Measurements from ENCODE around the gene TEX51.

TEX51 gene

GRCh38 chr2:126898636-126899035, at the start of gene TEX51:
TEX51 (plus strand) TSS chr2:126898890; CDS start chr2:126898919, 29 bp downstream.
- DNase-seq (ENCODE audit: low read depth in 2 of 2): no peak

- no peak for DNase-seq (ENCODE audit: low read depth in 2 of 2)
Measured at GRCh38 chr2:126849054-126849453, 49.6 kb upstream of the TEX51 start.

- no peak for DNase-seq (ENCODE audit: low read depth in 2 of 2)
Measured at GRCh38 chr2:126849486-126849885, 49.2 kb upstream of the TEX51 start.

- no peak for DNase-seq (ENCODE audit: low read depth in 2 of 2)
Measured at GRCh38 chr2:126849991-126850535, 48.6 kb upstream of the TEX51 start.

- DNase-seq (ENCODE audit: low read depth in 2 of 2): no peak
Measured at GRCh38 chr2:126850940-126851339, 47.8 kb upstream of the TEX51 start.

GRCh38 chr2:126851756-126852155, 46.9 kb upstream of the TEX51 start:
- no peak for DNase-seq (ENCODE audit: low read depth in 2 of 2)

- no peak for DNase-seq (ENCODE audit: low read depth in 2 of 2)
Measured at GRCh38 chr2:126852361-126852760, 46.3 kb upstream of the TEX51 start.

- DNase-seq (ENCODE audit: low read depth in 2 of 2): no peak
Measured at GRCh38 chr2:126855606-126856005, 43.1 kb upstream of the TEX51 start.

- no peak for DNase-seq (ENCODE audit: low read depth in 2 of 2)
Measured at GRCh38 chr2:126856403-126856802, 42.3 kb upstream of the TEX51 start.

GRCh38 chr2:126857502-126857901, 41.2 kb upstream of the TEX51 start:
- DNase-seq (ENCODE audit: low read depth in 2 of 2): no peak

- no peak for DNase-seq (ENCODE audit: low read depth in 2 of 2)
Measured at GRCh38 chr2:126858013-126858412, 40.7 kb upstream of the TEX51 start.

GRCh38 chr2:126858436-126858835, 40.3 kb upstream of the TEX51 start:
- DNase-seq (ENCODE audit: low read depth in 2 of 2): no peak

- DNase-seq (ENCODE audit: low read depth in 2 of 2): no peak
Measured at GRCh38 chr2:126858991-126859390, 39.7 kb upstream of the TEX51 start.

GRCh38 chr2:126859631-126860030, 39.1 kb upstream of the TEX51 start:
- no peak for DNase-seq (ENCODE audit: low read depth in 2 of 2)

- DNase-seq (ENCODE audit: low read depth in 2 of 2): no peak
Measured at GRCh38 chr2:126860385-126860784, 38.3 kb upstream of the TEX51 start.

- DNase-seq (ENCODE audit: low read depth in 2 of 2): no peak
Measured at GRCh38 chr2:126862730-126863129, 36.0 kb upstream of the TEX51 start.

- DNase-seq (ENCODE audit: low read depth in 2 of 2): no peak
Measured at GRCh38 chr2:126863336-126864015, 35.2 kb upstream of the TEX51 start.

- no peak for DNase-seq (ENCODE audit: low read depth in 2 of 2)
Measured at GRCh38 chr2:126864861-126865260, 33.8 kb upstream of the TEX51 start.

- DNase-seq (ENCODE audit: low read depth in 2 of 2): no peak
Measured at GRCh38 chr2:126866451-126866850, 32.2 kb upstream of the TEX51 start.

GRCh38 chr2:126874961-126875360, 23.7 kb upstream of the TEX51 start:
- no peak for DNase-seq (ENCODE audit: low read depth in 2 of 2)

- DNase-seq (ENCODE audit: low read depth in 2 of 2): no peak
Measured at GRCh38 chr2:126876631-126877030, 22.1 kb upstream of the TEX51 start.

- DNase-seq (ENCODE audit: low read depth in 2 of 2): no peak
Measured at GRCh38 chr2:126877041-126877440, 21.6 kb upstream of the TEX51 start.

GRCh38 chr2:126877861-126878565, 20.7 kb upstream of the TEX51 start:
- no peak for DNase-seq (ENCODE audit: low read depth in 2 of 2)

Measured in stimulated activated CD8-positive, alpha-beta memory T cell treated with anti-CD3 and anti-CD28 coated beads, Interleukin-15, amount 100 ng/mL, for 48 hours (primary cell).